HCT116 (cell line): ENCODE data around the gene MLANA. TPM values are rescaled to one million over a fixed set of nuclear protein-coding genes. Genes with fewer than 3 reads are reported as not detected.

Source experiments
- ATAC-seq: fragments of 200-7000 bp; cut with Tn5 transposase; 2 replicates; pipeline ENCODE4 v1.9.1; 2020; ENCODE audit warnings: mild to moderate bottlenecking, moderate library complexity
- BruUV-seq: library from RNA; stranded (reverse); fragments of 400-500 nt; replicated peaks from 2 replicates; lab custom pipeline; 2021; lab: Mats Ljungman, UMichigan
- CTCF ChIA-PET: fragments of 300-600 bp; sonication (Branson Sonifier 250); formaldehyde crosslinking; loops from one replicate; lab custom pipeline; 2021; ENCODE audit warnings: antibody characterized with exemption; lab: Charles Lee
- POLR2A ChIA-PET: fragments of 300-600, 350-600 bp; sonication (Branson Sonifier 250); formaldehyde crosslinking; loops from one replicate; lab custom pipeline; 2021; ENCODE audit warnings: antibody characterized with exemption; lab: Charles Lee
- RAD21 ChIA-PET, 2 experiments: fragments of 300-600 bp; sonication (Branson Sonifier 250); formaldehyde crosslinking; loops; one replicate each; lab custom pipeline; 2023; ENCODE audit warnings: low total read pairs in 2 of 2; ENCODE audit not compliant: uncharacterized antibody in 2 of 2, unreplicated experiment in 2 of 2, low non-redundant PET in 1 of 2; lab: Charles Lee
- DNase-seq: peaks from one replicate; pipeline ENCODE4 v3.0.0-alpha.2; 2010; ENCODE audit warnings: low read depth, low spot score
- H2AFZ ChIP-seq: fragments of 200-600 bp; shearing (Covaris generic), sonication (generic); 2 replicates; pipeline ENCODE4 v1.6.1; 2017; ENCODE audit warnings: low read depth, mixed run types, mixed read lengths, antibody characterized with exemption, low read length; ENCODE audit not compliant: poor library complexity, severe bottlenecking
- H3K27ac ChIP-seq: 2 replicates; pipeline ENCODE4 v1.5.1; 2012; ENCODE audit warnings: low read depth, low read length
- H3K27me3 ChIP-seq: fragments of 200-600 bp; sonication (generic); 2 replicates; pipeline ENCODE4 v1.6.1; 2016; ENCODE audit warnings: mixed run types, low read length, mixed read lengths; ENCODE audit not compliant: insufficient read depth
- H3K36me3 ChIP-seq, 2 experiments: fragments of 200-500 bp in 1 of 2; fragments of 200-600 bp in 1 of 2; sonication (Bioruptor generic) in 1 of 2; sonication (generic) in 1 of 2; 2 replicates each; pipeline versions ENCODE4 v1.5.1 to v1.6.1; 2014 to 2016; ENCODE audit warnings: low read length in 2 of 2, inconsistent platforms in 1 of 2, mixed read lengths in 1 of 2, mixed run types in 1 of 2; ENCODE audit not compliant: insufficient read depth in 2 of 2, control insufficient read depth in 1 of 2
- H3K4me1 ChIP-seq, 2 experiments: fragments of 200-600 bp in 1 of 2; sonication (generic) in 1 of 2; 2 replicates each; pipeline versions ENCODE4 v1.5.1 to v1.6.1; 2012 to 2017; ENCODE audit warnings: low read length in 2 of 2, inconsistent platforms in 1 of 2, mild to moderate bottlenecking in 1 of 2, mixed read lengths in 1 of 2, mixed run types in 1 of 2, moderate library complexity in 1 of 2; ENCODE audit not compliant: insufficient read depth in 2 of 2, control insufficient read depth in 1 of 2
- H3K4me2 ChIP-seq: fragments of 200-600 bp; sonication (generic); 2 replicates; pipeline ENCODE4 v1.6.1; 2017; ENCODE audit warnings: mixed run types, low read length, mixed read lengths
- H3K4me3 ChIP-seq, 2 experiments: fragments of 200-600 bp in 1 of 2; sonication (generic) in 1 of 2; replicated peaks in 1 of 2; 2 replicates each; pipeline ENCODE4 v1.5.1; 2011 to 2016; ENCODE audit warnings: low read length in 2 of 2, control low read depth in 1 of 2, low read depth in 1 of 2, mild to moderate bottlenecking in 1 of 2, mixed read lengths in 1 of 2, mixed run types in 1 of 2
- H3K79me2 ChIP-seq: fragments of 200-600 bp; sonication (generic); 2 replicates; pipeline ENCODE4 v1.6.1; 2017; ENCODE audit warnings: mild to moderate bottlenecking, mixed run types, low read length, moderate library complexity, mixed read lengths; ENCODE audit not compliant: insufficient read depth
- H3K9ac ChIP-seq: fragments of 200-600 bp; sonication (generic); 2 replicates; pipeline ENCODE4 v1.6.1; 2016; ENCODE audit warnings: low read length, mixed read lengths
- H3K9me2 ChIP-seq: fragments of 200-600 bp; sonication (generic), shearing (Covaris generic); 2 replicates; pipeline ENCODE4 v1.6.1; 2017; ENCODE audit warnings: mixed run types, mild to moderate bottlenecking, moderate library complexity; ENCODE audit not compliant: insufficient read depth
- H3K9me3 ChIP-seq, 2 experiments: fragments of 200-500 bp in 1 of 2; fragments of 200-600 bp in 1 of 2; sonication (Bioruptor generic) in 1 of 2; sonication (generic) in 1 of 2; 2 replicates each; pipeline ENCODE4 v1.6.1; 2014 to 2017; ENCODE audit warnings: low read length in 2 of 2, mixed read lengths in 2 of 2, inconsistent platforms in 1 of 2, low read depth in 1 of 2, mild to moderate bottlenecking in 1 of 2, mixed run types in 1 of 2, moderate library complexity in 1 of 2; ENCODE audit not compliant: control insufficient read depth in 1 of 2, insufficient read depth in 1 of 2
- H4K20me1 ChIP-seq: fragments of 200-600 bp; sonication (generic), shearing (Covaris generic); 2 replicates; pipeline ENCODE4 v1.6.1; 2017; ENCODE audit warnings: mixed run types, mild to moderate bottlenecking, moderate library complexity; ENCODE audit not compliant: insufficient read depth
- ATF3 ChIP-seq: IDR thresholded peaks from 2 replicates; pipeline ENCODE4 v1.6.1; 2012
- CBX3 ChIP-seq: IDR thresholded peaks from 2 replicates; pipeline ENCODE4 v1.6.1; 2012; ENCODE audit warnings: low read depth
- CEBPB ChIP-seq: IDR thresholded peaks from 2 replicates; pipeline ENCODE4 v1.6.1; 2012; ENCODE audit warnings: low read depth
- CTCF ChIP-seq, 3 experiments: fragments of 200-600 bp in 1 of 3; sonication (generic) in 1 of 3; IDR thresholded peaks in 2 of 3; conservative IDR thresholded peaks in 1 of 3; 2 replicates each; pipeline ENCODE4 v1.5.1; 2012 to 2017; ENCODE audit warnings: low read depth in 2 of 3, low read length in 2 of 3, antibody characterized with exemption in 1 of 3, borderline replicate concordance in 1 of 3, control low read depth in 1 of 3, mild to moderate bottlenecking in 1 of 3, mixed read lengths in 1 of 3, mixed run types in 1 of 3, moderate library complexity in 1 of 3; ENCODE audit not compliant: insufficient read depth in 1 of 3
- EGR1 ChIP-seq: IDR thresholded peaks from 2 replicates; pipeline ENCODE4 v1.6.1; 2012; ENCODE audit warnings: low read depth
- ELF1 ChIP-seq: IDR thresholded peaks from 2 replicates; pipeline ENCODE4 v1.6.1; 2012; ENCODE audit warnings: low read depth, borderline replicate concordance
- FOSL1 ChIP-seq: IDR thresholded peaks from 2 replicates; pipeline ENCODE4 v1.6.1; 2012; ENCODE audit warnings: low read depth
- JUND ChIP-seq: IDR thresholded peaks from 2 replicates; pipeline ENCODE4 v1.6.1; 2012
- MAX ChIP-seq: IDR thresholded peaks from 2 replicates; pipeline ENCODE4 v1.6.1; 2012
- POLR2A ChIP-seq: IDR thresholded peaks from 2 replicates; pipeline ENCODE4 v1.7.0; 2011; ENCODE audit warnings: borderline replicate concordance; ENCODE audit not compliant: insufficient read depth, insufficient read length; ENCODE audit errors: extremely low read depth
- RAD21 ChIP-seq: IDR thresholded peaks from 2 replicates; pipeline ENCODE4 v1.6.1; 2012; ENCODE audit warnings: low read depth, mild to moderate bottlenecking
- REST ChIP-seq: IDR thresholded peaks from 2 replicates; pipeline ENCODE4 v1.6.1; 2012; ENCODE audit warnings: low read depth
- SIN3A ChIP-seq: IDR thresholded peaks from 2 replicates; pipeline ENCODE4 v1.6.1; 2012; ENCODE audit warnings: low read depth
- SP1 ChIP-seq: IDR thresholded peaks from 2 replicates; pipeline ENCODE4 v1.6.1; 2012; ENCODE audit warnings: low read depth
- SRF ChIP-seq: IDR thresholded peaks from 2 replicates; pipeline ENCODE4 v1.6.1; 2012; ENCODE audit warnings: low read depth
- TCF7L2 ChIP-seq: IDR thresholded peaks from 2 replicates; pipeline ENCODE4 v1.7.0; 2011; ENCODE audit warnings: borderline replicate concordance, inconsistent platforms; ENCODE audit not compliant: insufficient read depth, insufficient read length; ENCODE audit errors: extremely low read depth
- YY1 ChIP-seq: IDR thresholded peaks from 2 replicates; pipeline ENCODE4 v1.6.1; 2011; ENCODE audit warnings: low read length, low read depth, moderate library complexity, mild to moderate bottlenecking; ENCODE audit not compliant: insufficient replicate concordance; ENCODE audit errors: extremely low read depth
- ZBTB33 ChIP-seq: IDR thresholded peaks from 2 replicates; pipeline ENCODE4 v1.6.1; 2011; ENCODE audit warnings: mild to moderate bottlenecking, low read length, moderate library complexity; ENCODE audit not compliant: insufficient replicate concordance; ENCODE audit errors: extremely low read depth
- ZFX ChIP-seq: fragments of 450-650 bp; IDR thresholded peaks from 2 replicates; pipeline ENCODE4 v1.6.1; 2017
- ZNF274 ChIP-seq: fragments of 200-500 bp; sonication (Bioruptor generic); IDR thresholded peaks from 2 replicates; pipeline ENCODE4 v1.6.1; 2014; ENCODE audit warnings: mild to moderate bottlenecking, low read depth, low read length, inconsistent platforms
- intact Hi-C: fragments of 100-400 bp; cut with micrococcal nuclease; formaldehyde crosslinking; loops from 2 replicates; pipeline ENCODE4 v1.10.0; 2022
- total RNA-seq: library from RNA; stranded (reverse); gene quantifications from one replicate; pipeline ENCODE4 v1.2.1, GENCODE V29; 2021; ENCODE audit not compliant: unreplicated experiment

The MLANA gene
- total RNA-seq, 1 experiment from 2014 or later: not detected

GRCh38 chr9:5876711-5877110 lies 14.0 kb upstream of the MLANA start:
- Histone ChIP-seq H3K36me3 (no peaks in the 10 kb centered on the region), H2AFZ (no peak overlapping the region), H3K79me2 (no peaks in the 10 kb centered on the region), H3K27me3 (no peaks in the 10 kb centered on the region), H4K20me1 (no peaks in the 10 kb centered on the region), H3K4me1 (peaks cover 12 to 34% of the 10 kb centered on the region in 2 experiments; a peak in 3 of 4 replicates), H3K9me2 (no peaks in the 10 kb centered on the region), H3K4me2 (no peak overlapping the region), H3K27ac (no peak overlapping the region), H3K4me3 (no peak overlapping the region), H3K9me3 (no peaks in the 10 kb centered on the region), H3K9ac (no peak overlapping the region)
- ChIA-PET POLR2A (no interaction called here), CTCF (no interaction called here), RAD21 (no interaction called here)
- ATAC-seq (no peak), DNase-seq (no peak)
- no TSS peak for BruUV-seq
- TF ChIP-seq ZNF274: no peak
- TF ChIP-seq SRF: no peak
- TF ChIP-seq YY1: no peak
- no peak for TF ChIP-seq MAX
- TF ChIP-seq ZFX: no peak
- TF ChIP-seq RAD21: no peak
- no peak for TF ChIP-seq POLR2A
- no peak for TF ChIP-seq REST
- TF ChIP-seq CBX3: no peak; the same call in 1 of the 2 replicates
- no peak for TF ChIP-seq TCF7L2
- TF ChIP-seq SP1: no peak
- TF ChIP-seq FOSL1: no peak
- TF ChIP-seq CTCF (IDR thresholded peaks at IDR 0.05 in 2 of 3, conservative IDR thresholded peaks at IDR 0.05 in 1 of 3; ENCODE audit: borderline replicate concordance in 1 of 3, insufficient read depth in 1 of 3, low read depth in 2 of 3, low read length in 2 of 3): no peak
- no peak for TF ChIP-seq EGR1
- no peak for TF ChIP-seq ELF1
- TF ChIP-seq ZBTB33: no peak
- no peak for TF ChIP-seq CEBPB
- TF ChIP-seq JUND: no peak
- TF ChIP-seq ATF3: no peak
- TF ChIP-seq SIN3A: no peak
- intact Hi-C loops: loop anchor here (5.0 kb wide), 1 partner anchor 79 kb away; no protein-coding TSS in a partner anchor
